OCI-LY7 (cell line): ENCODE data around the gene GNB1L. TPM values are rescaled to one million over a fixed set of nuclear protein-coding genes. Genes with fewer than 3 reads are reported as not detected.

Experiments used
- BruUV-seq: library from RNA; stranded (reverse); fragments of 400-500 nt; replicated peaks from 2 replicates; lab custom pipeline; 2021; lab: Mats Ljungman, UMichigan
- CTCF ChIA-PET: fragments of 300-600 bp; sonication (Branson Sonifier 250); formaldehyde crosslinking; loops from one replicate; lab custom pipeline; 2022; ENCODE audit warnings: antibody characterized with exemption; ENCODE audit not compliant: unreplicated experiment; lab: Charles Lee
- POLR2A ChIA-PET: fragments of 300-600 bp; sonication (Branson Sonifier 250); formaldehyde crosslinking; loops from one replicate; lab custom pipeline; 2022; ENCODE audit warnings: antibody characterized with exemption; lab: Charles Lee
- DNase-seq: peaks from one replicate; pipeline ENCODE4 v3.0.0-alpha.2; 2015; ENCODE audit warnings: low spot score
- H2AFZ ChIP-seq: fragments of 200-600 bp; sonication (generic), shearing (Covaris generic); 2 replicates; pipeline ENCODE4 v1.6.1; 2014; ENCODE audit warnings: mild to moderate bottlenecking, antibody characterized with exemption, low read length, moderate library complexity
- H3K27ac ChIP-seq: fragments of 200-600 bp; sonication (generic); 2 replicates; pipeline ENCODE4 v1.5.1; 2014; ENCODE audit warnings: mixed run types, low read depth, mild to moderate bottlenecking, moderate library complexity, low read length, inconsistent platforms; ENCODE audit not compliant: poor library complexity, severe bottlenecking
- H3K36me3 ChIP-seq: fragments of 200-600 bp; sonication (generic); 2 replicates; pipeline ENCODE4 v1.6.1; 2014; ENCODE audit warnings: mild to moderate bottlenecking, antibody characterized with exemption, low read length, moderate library complexity, mixed read lengths; ENCODE audit not compliant: insufficient read depth
- H3K4me1 ChIP-seq: fragments of 200-600 bp; sonication (generic); 2 replicates; pipeline ENCODE4 v1.5.1; 2014; ENCODE audit warnings: mild to moderate bottlenecking, low read length; ENCODE audit not compliant: insufficient read depth, poor library complexity, severe bottlenecking
- H3K4me2 ChIP-seq: fragments of 200-600 bp; sonication (generic); 2 replicates; pipeline ENCODE4 v1.6.1; 2014; ENCODE audit warnings: mild to moderate bottlenecking, low read length
- H3K4me3 ChIP-seq: fragments of 200-600 bp; sonication (generic); 2 replicates; pipeline ENCODE4 v1.5.1; 2014; ENCODE audit warnings: mild to moderate bottlenecking, low read depth, low read length; ENCODE audit not compliant: poor library complexity, severe bottlenecking
- H3K79me2 ChIP-seq: fragments of 200-600 bp; sonication (generic); 2 replicates; pipeline ENCODE4 v1.6.1; 2016; ENCODE audit warnings: low read depth, mild to moderate bottlenecking, low read length, moderate library complexity, mixed read lengths; ENCODE audit not compliant: insufficient read depth
- H3K9me2 ChIP-seq: fragments of 200-600 bp; sonication (generic); 2 replicates; pipeline ENCODE4 v1.6.1; 2016; ENCODE audit warnings: mild to moderate bottlenecking, low read length, mixed read lengths; ENCODE audit not compliant: insufficient read depth
- H3K9me3 ChIP-seq: fragments of 200-600 bp; sonication (generic); 2 replicates; pipeline ENCODE4 v1.6.1; 2014; ENCODE audit warnings: mild to moderate bottlenecking, mixed run types, low read length, mixed read lengths
- H4K20me1 ChIP-seq: fragments of 200-600 bp; sonication (generic); 2 replicates; pipeline ENCODE4 v1.6.1; 2014; ENCODE audit warnings: mild to moderate bottlenecking, antibody characterized with exemption, low read length, moderate library complexity, mixed read lengths; ENCODE audit not compliant: insufficient read depth
- CTCF ChIP-seq: fragments of 200-600 bp; sonication (generic); conservative IDR thresholded peaks from 2 replicates; pipeline ENCODE4 v1.5.1; 2014; ENCODE audit warnings: mild to moderate bottlenecking, antibody characterized with exemption, low read length, moderate library complexity, mixed read lengths
- EZH2phosphoT487 ChIP-seq: fragments of 200-600 bp; sonication (generic); IDR thresholded peaks from 2 replicates; pipeline ENCODE4 v1.6.1; 2018; ENCODE audit warnings: low read depth, borderline replicate concordance, mild to moderate bottlenecking, mixed run types, antibody characterized with exemption, low read length, moderate library complexity, mixed read lengths
- intact Hi-C: fragments of 100-400 bp; cut with micrococcal nuclease; formaldehyde crosslinking; loops from one replicate; pipeline ENCODE4 v1.10.0; 2022; ENCODE audit not compliant: unreplicated experiment
- total RNA-seq, 2 experiments: library from RNA; depleted of rRNA in 1 of 2; stranded (reverse); fragments of >200 nt in 1 of 2; shearing (Covaris generic) in 1 of 2; gene quantifications; 2 replicates each; pipeline ENCODE4 v1.2.3, GENCODE V29; 2014 to 2022

The GNB1L gene
- total RNA-seq, 2 experiments from 2014 or later = 13.1 to 26.7 TPM

- POLR2A ChIA-PET = interaction anchor here (0.6 to 0.8 kb wide), 2 partner anchors 29 to 205 kb away, joined by 3 read pairs; no protein-coding TSS in a partner anchor
These were observed 101.4 kb downstream of the GNB1L start for GRCh38 chr22:19753090-19753842.

GRCh38 chr22:19751497-19752245 lies 103.0 kb downstream of the GNB1L start:
- no TSS peak for BruUV-seq
- CTCF ChIA-PET = no interaction called here
- intact Hi-C loops = no loop called here

More at GRCh38 chr22:19753090-19753842, 101.4 kb downstream of the GNB1L start:
- Histone ChIP-seq H3K27ac (no peak overlapping the region), H3K36me3 (no peaks in the 10 kb centered on the region), H3K4me3 (no peak overlapping the region), H2AFZ (no peak overlapping the region), H3K4me1 (peaks cover 24% of the 10 kb centered on the region), H3K79me2 (no peaks in the 10 kb centered on the region), H3K4me2 (no peak overlapping the region), H4K20me1 (no peaks in the 10 kb centered on the region), H3K9me3 (no peaks in the 10 kb centered on the region), H3K9me2 (no peaks in the 10 kb centered on the region)
- CTCF ChIA-PET = no interaction called here
- TF ChIP-seq CTCF = peak; percentile 59
- TF ChIP-seq EZH2phosphoT487 = no peak
- no TSS peak for BruUV-seq
- no peak for DNase-seq
- intact Hi-C loops = no loop called here

More at GRCh38 chr22:19751497-19752245, 103.0 kb downstream of the GNB1L start:
- Histone ChIP-seq H3K4me1 (peaks cover 10% of the 10 kb centered on the region), H4K20me1 (no peaks in the 10 kb centered on the region), H3K4me3 (no peak overlapping the region), H3K9me3 (no peaks in the 10 kb centered on the region), H3K27ac (no peak overlapping the region), H3K79me2 (no peaks in the 10 kb centered on the region), H3K36me3 (no peaks in the 10 kb centered on the region), H3K9me2 (no peaks in the 10 kb centered on the region), H2AFZ (no peak overlapping the region), H3K4me2 (no peak overlapping the region)
- POLR2A ChIA-PET = no interaction called here
- no peak for TF ChIP-seq EZH2phosphoT487
- TF ChIP-seq CTCF = no peak
- DNase-seq = no peak
